ENCODE data around the gene TBXAS1. TPM values are rescaled to one million over a fixed set of nuclear protein-coding genes. Genes with fewer than 3 reads are reported as not detected.

Gene TBXAS1
- total RNA-seq, 2 experiments from 2014 or later: 8.8 to 11.8 TPM

DNA sequence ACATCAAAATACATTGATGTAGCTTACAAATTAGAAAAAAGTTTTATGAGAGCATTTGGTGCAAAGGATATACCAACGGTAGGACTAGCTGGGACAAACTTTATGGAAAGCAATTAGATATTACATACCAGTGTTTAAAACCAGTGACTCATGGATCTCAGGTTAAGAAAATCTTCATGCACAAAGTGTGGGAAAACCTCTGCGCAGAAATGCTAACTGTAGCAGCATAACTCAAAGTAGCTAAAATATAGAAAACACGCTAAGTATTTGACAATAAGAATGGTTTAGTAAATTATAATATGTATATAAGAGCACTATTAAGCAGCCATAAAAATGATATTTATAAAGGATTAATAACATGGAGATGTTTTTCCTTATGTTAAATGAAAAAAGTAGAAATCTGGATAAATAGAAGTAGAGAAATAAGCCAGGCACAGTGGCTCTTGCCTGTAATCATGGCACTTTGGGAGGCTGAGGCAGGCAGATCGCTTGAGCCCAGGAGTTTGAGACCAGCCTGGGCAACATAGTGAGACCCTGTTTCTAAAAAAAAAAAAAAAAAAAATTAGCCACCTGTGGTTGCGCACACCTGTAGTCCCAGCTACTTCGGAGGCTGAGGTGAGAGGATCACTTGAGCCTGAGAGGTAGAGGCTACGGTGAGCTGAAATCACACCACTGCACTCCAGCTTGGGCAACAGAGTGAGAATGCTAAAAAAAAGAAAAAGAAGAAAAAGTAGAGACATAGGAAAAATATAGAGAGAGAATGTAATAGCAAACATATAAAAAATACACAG, 37.2 kb downstream of the TBXAS1 start:
- Mint-ChIP-seq H3K4me3 (no peak overlapping the region), H3K36me3 (ENCODE audit: low read depth) (peaks cover 5% of the 10 kb centered on the region), H3K4me1 (no peaks in the 10 kb centered on the region), H3K27me3 (peaks cover 9% of the 10 kb centered on the region), H3K9me3 (peaks cover 22% of the 10 kb centered on the region), H3K27ac (no peak overlapping the region)
- DNase-seq: no peak
- ChIA-PET POLR2A (no interaction called here), CTCF (interaction anchor here (1.0 kb wide), 1 partner anchor 13 kb away, joined by 3 read pairs; no protein-coding TSS in a partner anchor)

DNA sequence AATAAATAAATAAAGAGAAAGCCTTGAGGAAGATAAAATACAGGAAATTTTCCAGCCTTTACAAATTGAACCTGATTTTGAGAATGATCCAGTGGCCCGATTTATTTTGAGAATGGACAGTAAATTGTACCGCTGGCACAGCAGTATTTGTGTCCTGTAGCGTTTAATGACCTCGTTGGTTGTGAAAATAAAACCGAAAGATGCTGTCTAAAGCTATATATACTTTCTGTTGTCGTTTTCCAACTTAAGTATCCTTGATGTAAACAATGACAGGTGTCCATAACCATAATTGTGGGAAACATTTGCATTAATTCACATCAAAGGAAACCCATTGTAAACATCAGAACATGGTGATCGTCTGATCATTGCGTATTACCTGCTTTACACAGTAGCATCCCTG, 38.8 kb downstream of the TBXAS1 start:
- DNase-seq: no peak
- Mint-ChIP-seq H3K27ac (no peak overlapping the region), H3K27me3 (peaks cover 4% of the 10 kb centered on the region), H3K9me3 (peaks cover 18% of the 10 kb centered on the region), H3K4me3 (no peak overlapping the region), H3K36me3 (ENCODE audit: low read depth) (peaks cover 5% of the 10 kb centered on the region), H3K4me1 (no peaks in the 10 kb centered on the region)
- ChIA-PET CTCF (interaction anchor here (0.6 to 0.7 kb wide), 2 partner anchors 89 to 97 kb away, joined by 3 read pairs; no protein-coding TSS in a partner anchor), POLR2A (no interaction called here)

DNA sequence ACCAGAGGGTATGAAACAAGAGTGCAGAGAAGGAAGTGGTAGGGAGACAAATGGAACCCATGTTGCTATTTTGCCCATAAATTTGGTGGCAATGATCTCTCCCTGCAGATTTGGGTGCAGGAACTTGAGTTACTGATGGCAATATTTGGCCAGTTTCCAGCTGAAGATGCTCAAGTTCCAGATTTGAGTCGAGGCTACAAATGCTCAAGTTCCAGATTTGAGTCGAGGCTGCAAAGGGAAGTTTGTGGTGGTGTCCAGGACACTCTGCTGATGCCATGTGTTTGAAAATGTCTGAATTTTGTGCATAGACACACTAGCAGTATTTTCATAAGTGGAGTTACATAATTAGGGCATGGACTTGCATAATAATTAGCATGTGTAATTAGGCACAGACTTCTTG, 40.8 kb downstream of the TBXAS1 start:
- POLR2A ChIA-PET: no interaction called here
- CTCF ChIA-PET: no interaction called here
- H3K9me3 Mint-ChIP-seq: peaks cover 5% of the 10 kb centered on the region
- H3K36me3 Mint-ChIP-seq (ENCODE audit: low read depth): peaks cover 2% of the 10 kb centered on the region
- DNase-seq: no peak
- no peak overlapping the region for H3K27ac Mint-ChIP-seq
- no peak overlapping the region for H3K4me3 Mint-ChIP-seq
- H3K4me1 Mint-ChIP-seq: no peaks in the 10 kb centered on the region
- H3K27me3 Mint-ChIP-seq: no peaks in the 10 kb centered on the region

- Mint-ChIP-seq H3K9me3 (peaks cover under 1% of the 10 kb centered on the region), H3K27ac (no peak overlapping the region), H3K36me3 (ENCODE audit: low read depth) (peaks cover 2% of the 10 kb centered on the region), H3K4me1 (no peaks in the 10 kb centered on the region), H3K4me3 (no peak overlapping the region), H3K27me3 (no peaks in the 10 kb centered on the region)
- no peak for DNase-seq
- ChIA-PET CTCF (no interaction called here), POLR2A (no interaction called here)
Observed at GRCh38 chr7:139870380-139870779, 41.3 kb downstream of the TBXAS1 start.

DNA sequence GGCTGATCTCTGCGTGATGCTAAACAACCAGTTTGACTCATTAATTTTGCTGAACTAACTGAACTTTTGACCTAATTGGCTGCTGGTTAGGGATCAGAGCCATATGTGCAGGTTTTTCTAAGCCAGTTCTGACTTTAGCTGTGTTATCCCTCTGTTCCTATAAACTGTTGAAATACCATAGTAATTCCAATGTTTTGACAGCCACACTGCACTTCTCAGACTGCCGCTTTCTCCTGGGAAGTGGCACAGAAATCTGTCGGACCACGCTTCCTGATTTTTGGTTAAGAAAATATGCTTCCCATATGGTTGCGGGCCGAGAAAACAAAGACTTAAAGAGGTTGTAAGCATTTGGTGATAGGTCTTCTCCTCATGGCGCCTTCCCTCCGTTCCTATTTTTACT, 42.3 kb downstream of the TBXAS1 start:
- DNase-seq: no peak
- ChIA-PET POLR2A (no interaction called here), CTCF (no interaction called here)
- Mint-ChIP-seq H3K4me1 (no peaks in the 10 kb centered on the region), H3K9me3 (no peaks in the 10 kb centered on the region), H3K27ac (no peak overlapping the region), H3K36me3 (ENCODE audit: low read depth) (peaks cover 2% of the 10 kb centered on the region), H3K4me3 (no peak overlapping the region), H3K27me3 (no peaks in the 10 kb centered on the region)

DNA sequence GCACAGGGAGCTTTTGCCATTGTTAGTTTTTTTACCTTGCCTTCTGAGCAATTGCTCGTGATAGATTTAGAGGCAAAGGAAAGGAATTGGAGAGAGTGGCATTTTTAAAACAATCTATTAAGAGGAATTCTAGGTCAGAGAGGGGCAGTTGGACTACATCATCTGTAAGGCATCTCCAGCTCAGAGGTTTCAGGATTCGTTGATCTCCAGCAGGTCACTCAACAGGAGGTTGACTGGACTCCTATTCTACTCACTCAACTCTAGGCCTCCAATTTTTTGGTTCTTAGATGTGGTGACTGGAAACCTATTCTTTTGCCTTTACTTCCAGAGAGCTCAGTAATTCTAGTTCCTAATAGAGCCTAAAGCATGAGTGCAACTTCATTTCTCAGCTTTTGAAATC, 42.8 kb downstream of the TBXAS1 start:
- ChIA-PET POLR2A (no interaction called here), CTCF (interaction anchor here (1.4 kb wide), 1 partner anchor 9 kb away, joined by 3 read pairs; no protein-coding TSS in a partner anchor)
- Mint-ChIP-seq H3K9me3 (no peaks in the 10 kb centered on the region), H3K4me3 (no peak overlapping the region), H3K4me1 (no peaks in the 10 kb centered on the region), H3K27ac (no peak overlapping the region), H3K36me3 (ENCODE audit: low read depth) (peaks cover 2% of the 10 kb centered on the region), H3K27me3 (no peaks in the 10 kb centered on the region)
- no peak for DNase-seq

DNA sequence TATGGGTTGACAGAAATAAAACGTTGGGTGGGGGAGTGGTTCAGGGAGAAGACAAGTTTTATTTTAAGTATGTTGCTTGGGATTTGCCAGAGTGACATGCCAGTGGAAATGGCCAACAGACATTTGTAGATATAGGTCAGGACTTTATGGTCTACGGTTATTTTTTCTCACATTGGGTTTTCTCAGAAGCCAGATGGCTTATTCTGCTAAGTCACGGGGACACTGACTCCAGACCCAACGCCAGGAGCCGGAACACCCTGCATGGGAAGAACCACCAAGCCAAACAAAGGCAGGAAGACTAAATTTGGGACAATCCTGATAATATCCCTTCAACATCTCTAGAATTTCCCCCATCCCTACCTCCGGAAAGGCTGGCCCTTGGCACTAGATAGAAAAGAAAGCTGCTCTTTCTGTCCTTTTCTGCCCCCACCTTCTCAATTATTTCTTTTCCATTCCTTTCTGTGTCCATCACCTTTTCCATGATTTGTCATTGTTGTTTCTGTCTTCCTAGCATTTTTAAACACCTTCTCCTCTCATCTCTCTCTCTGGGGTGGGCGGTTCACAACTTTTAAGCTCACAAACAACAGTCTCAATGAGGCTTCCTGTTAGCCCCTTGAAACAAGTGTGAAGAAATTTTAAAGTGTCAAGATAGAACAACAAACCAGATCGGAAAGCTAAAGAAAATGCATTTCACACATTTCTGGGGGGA, 44.7 kb downstream of the TBXAS1 start:
- no peak for DNase-seq
- Mint-ChIP-seq H3K27me3 (no peaks in the 10 kb centered on the region), H3K4me3 (no peak overlapping the region), H3K9me3 (no peaks in the 10 kb centered on the region), H3K27ac (no peak overlapping the region), H3K36me3 (ENCODE audit: low read depth) (no peaks in the 10 kb centered on the region), H3K4me1 (no peaks in the 10 kb centered on the region)
- POLR2A ChIA-PET: no interaction called here
- CTCF ChIA-PET: interaction anchor here (1.3 kb wide), 1 partner anchor 43 kb away, joined by 3 read pairs; no protein-coding TSS in a partner anchor

DNA sequence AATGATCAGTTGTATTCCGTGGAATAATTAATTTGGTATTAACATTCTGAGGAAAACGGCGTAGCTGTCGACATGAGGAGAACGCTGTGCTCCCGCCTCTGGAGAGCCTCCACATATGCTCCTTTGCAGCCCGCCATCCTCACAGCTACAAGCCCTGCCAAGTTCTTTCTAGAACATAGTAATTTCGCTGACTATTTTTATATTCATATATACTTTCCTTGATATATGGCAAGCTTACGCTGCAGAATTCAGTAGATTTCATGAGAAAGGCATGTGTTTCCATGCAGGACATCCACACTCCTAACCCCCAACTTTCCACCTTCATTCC, 45.2 kb downstream of the TBXAS1 start:
- CTCF ChIA-PET: interaction anchor here (1.1 kb wide), 1 partner anchor 43 kb away, joined by 3 read pairs; no protein-coding TSS in a partner anchor
- DNase-seq: no peak
- no peak overlapping the region for H3K27ac Mint-ChIP-seq

DNA sequence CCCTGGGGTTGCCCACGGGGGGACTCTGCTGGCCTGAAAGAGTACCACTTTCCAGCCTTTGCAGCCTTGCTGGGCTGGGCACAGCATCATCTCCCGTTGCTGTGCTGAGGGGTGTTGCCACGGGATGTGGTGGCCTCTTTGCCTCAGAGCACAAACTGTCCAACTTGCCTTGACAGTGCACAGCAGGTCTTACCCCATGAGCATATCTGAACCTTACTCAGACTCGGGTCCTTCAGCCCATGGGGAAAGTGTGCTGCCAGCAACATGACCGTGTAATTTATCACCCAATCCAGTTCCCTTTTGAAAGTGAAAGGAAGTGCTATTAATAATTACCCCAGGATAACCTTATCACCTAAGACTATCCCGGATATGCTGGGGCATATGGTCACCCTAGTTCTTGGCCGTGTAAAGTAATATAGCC, 46.8 kb downstream of the TBXAS1 start:
- Mint-ChIP-seq H3K4me1 (no peaks in the 10 kb centered on the region), H3K4me3 (no peak overlapping the region), H3K27me3 (no peaks in the 10 kb centered on the region), H3K36me3 (ENCODE audit: low read depth) (no peaks in the 10 kb centered on the region), H3K27ac (no peak overlapping the region), H3K9me3 (peaks cover 2% of the 10 kb centered on the region)
- DNase-seq: no peak
- POLR2A ChIA-PET: no interaction called here
- CTCF ChIA-PET: no interaction called here

More for the DNA sequence above, 45.2 kb downstream of the TBXAS1 start:
- H3K4me3 Mint-ChIP-seq: no peak overlapping the region
- POLR2A ChIA-PET: no interaction called here
- H3K9me3 Mint-ChIP-seq: no peaks in the 10 kb centered on the region
- no peaks in the 10 kb centered on the region for H3K4me1 Mint-ChIP-seq
- H3K27me3 Mint-ChIP-seq: no peaks in the 10 kb centered on the region
- no peaks in the 10 kb centered on the region for H3K36me3 Mint-ChIP-seq (ENCODE audit: low read depth)

- POLR2A ChIA-PET: no interaction called here
- DNase-seq: no peak
- Mint-ChIP-seq H3K9me3 (peaks cover 2% of the 10 kb centered on the region), H3K27me3 (no peaks in the 10 kb centered on the region), H3K4me3 (no peak overlapping the region), H3K4me1 (no peaks in the 10 kb centered on the region), H3K27ac (no peak overlapping the region), H3K36me3 (ENCODE audit: low read depth) (no peaks in the 10 kb centered on the region)
- CTCF ChIA-PET: interaction anchor here (0.5 kb wide), 1 partner anchor 104 kb away, joined by 4 read pairs; no protein-coding TSS in a partner anchor
Observed at GRCh38 chr7:139876622-139877283, 47.7 kb downstream of the TBXAS1 start.

- peaks cover 3% of the 10 kb centered on the region for H3K36me3 Mint-ChIP-seq (ENCODE audit: low read depth)
- no peaks in the 10 kb centered on the region for H3K27me3 Mint-ChIP-seq
- ChIA-PET CTCF (no interaction called here), POLR2A (no interaction called here)
- no peaks in the 10 kb centered on the region for H3K4me1 Mint-ChIP-seq
- H3K27ac Mint-ChIP-seq: no peak overlapping the region
- H3K4me3 Mint-ChIP-seq: no peak overlapping the region
- peaks cover 2% of the 10 kb centered on the region for H3K9me3 Mint-ChIP-seq
- DNase-seq: no peak
Observed at GRCh38 chr7:139883814-139884213, 54.8 kb downstream of the TBXAS1 start.

GRCh38 chr7:139884441-139884840, 55.4 kb downstream of the TBXAS1 start:
- Mint-ChIP-seq H3K4me3 (no peak overlapping the region), H3K27ac (no peak overlapping the region), H3K4me1 (no peaks in the 10 kb centered on the region), H3K9me3 (peaks cover 2% of the 10 kb centered on the region), H3K36me3 (ENCODE audit: low read depth) (peaks cover 3% of the 10 kb centered on the region), H3K27me3 (no peaks in the 10 kb centered on the region)
- ChIA-PET CTCF (interaction anchor here (0.7 kb wide), 1 partner anchor 114 kb away, joined by 3 read pairs; no protein-coding TSS in a partner anchor), POLR2A (no interaction called here)
- DNase-seq: no peak

DNA sequence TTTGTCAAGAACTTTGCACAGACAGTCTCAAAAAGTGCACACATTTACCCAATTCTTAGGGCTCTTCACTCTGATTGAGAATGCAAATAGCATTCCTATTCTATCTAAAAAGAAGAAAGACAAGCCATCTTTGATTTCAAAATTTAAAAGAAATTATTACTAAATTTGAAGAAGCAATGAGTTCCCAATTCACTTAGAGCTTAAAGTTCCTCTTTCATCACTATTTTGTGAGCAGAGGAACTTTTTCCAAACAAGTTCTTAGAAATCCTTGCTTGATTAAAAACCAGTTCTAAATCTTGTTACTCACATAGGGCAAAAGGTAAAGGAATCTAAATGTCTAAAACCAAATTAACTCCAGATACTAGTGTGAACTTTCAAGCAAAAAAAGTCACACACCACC, 56.4 kb downstream of the TBXAS1 start:
- Mint-ChIP-seq H3K4me1 (no peaks in the 10 kb centered on the region), H3K27me3 (no peaks in the 10 kb centered on the region), H3K9me3 (no peaks in the 10 kb centered on the region), H3K4me3 (no peak overlapping the region), H3K27ac (no peak overlapping the region), H3K36me3 (ENCODE audit: low read depth) (peaks cover 3% of the 10 kb centered on the region)
- CTCF ChIA-PET: no interaction called here
- DNase-seq: no peak
- POLR2A ChIA-PET: no interaction called here
